Activated B cell treated with CpG ODN at 0.5 μM for 24 hours (primary cell): ENCODE results near the gene MYL10. TPM values are rescaled to one million over a fixed set of nuclear protein-coding genes. Genes with fewer than 3 reads are reported as not detected.

Experiments
- ATAC-seq: fragments of 200-7000 bp; cut with Tn5 transposase; one replicate; pipeline ENCODE4 v1.10.0; 2021; ENCODE audit warnings: low read depth, mild to moderate bottlenecking, moderate library complexity
- CTCF ChIA-PET: fragments of 350-600 bp; sonication (Branson Sonifier 250); formaldehyde crosslinking; loops from one replicate; lab custom pipeline; 2021; ENCODE audit warnings: antibody characterized with exemption; lab: Charles Lee
- POLR2A ChIA-PET: fragments of 350-600 bp; sonication (Branson Sonifier 250); formaldehyde crosslinking; loops from one replicate; lab custom pipeline; 2021; ENCODE audit warnings: antibody characterized with exemption; lab: Charles Lee
- DNase-seq: peaks from one replicate; pipeline ENCODE4 v3.0.0; 2022
- H3K27ac Mint-ChIP-seq: one replicate; pipeline ENCODE4 v1.8.0; 2020; ENCODE audit warnings: mixed read lengths
- H3K27me3 Mint-ChIP-seq: one replicate; pipeline ENCODE4 v1.8.0; 2021; ENCODE audit warnings: mixed read lengths
- H3K36me3 Mint-ChIP-seq: one replicate; pipeline ENCODE4 v1.8.0; 2021; ENCODE audit warnings: low read depth, mixed read lengths
- H3K4me1 Mint-ChIP-seq: one replicate; pipeline ENCODE4 v1.8.0; 2021; ENCODE audit warnings: mixed read lengths
- H3K4me3 Mint-ChIP-seq: one replicate; pipeline ENCODE4 v1.8.0; 2020; ENCODE audit warnings: mild to moderate bottlenecking, mixed read lengths
- H3K9me3 Mint-ChIP-seq: one replicate; pipeline ENCODE4 v1.8.0; 2020; ENCODE audit warnings: mixed read lengths
- CTCF ChIP-seq: fragments of 200-600 bp; IDR thresholded peaks from one replicate; pipeline ENCODE4 v1.8.0; 2022; ENCODE audit warnings: antibody characterized with exemption, mild to moderate bottlenecking
- intact Hi-C: fragments of 100-400 bp; cut with micrococcal nuclease; formaldehyde crosslinking; loops from one replicate; pipeline ENCODE4 v1.15.1; 2024
- total RNA-seq: library from RNA; stranded (reverse); gene quantifications from 2 replicates; pipeline ENCODE4 v1.2.3, GENCODE V29; 2022

MYL10 gene
- not detected in 2 replicates for total RNA-seq

GRCh38 chr7:101629171-101629570 is at the start of gene MYL10:
Gene MYL10, minus strand, starts transcription at chr7:101629296. Its CDS starts 178 bp downstream, at chr7:101629118.
- no peaks in the 10 kb centered on the region for H3K36me3 Mint-ChIP-seq
- ChIA-PET POLR2A (no interaction called here), CTCF (no interaction called here)
- H3K4me1 Mint-ChIP-seq = no peaks in the 10 kb centered on the region
- intact Hi-C loops = no loop called here
- peaks cover 6% of the 10 kb centered on the region for H3K9me3 Mint-ChIP-seq
- no peak for TF ChIP-seq CTCF
- DNase-seq (no peak), ATAC-seq (no peak)
- peaks cover 23% of the 10 kb centered on the region for H3K27me3 Mint-ChIP-seq
- H3K4me3 Mint-ChIP-seq = no peak within 1 kb of the TSS
- H3K27ac Mint-ChIP-seq = no peak within 1 kb of the TSS

- TF ChIP-seq CTCF = no peak
- intact Hi-C loops = no loop called here
- Mint-ChIP-seq H3K9me3 (no peaks in the 10 kb centered on the region), H3K27ac (no peak overlapping the region), H3K36me3 (no peaks in the 10 kb centered on the region), H3K4me3 (no peak overlapping the region), H3K27me3 (no peaks in the 10 kb centered on the region), H3K4me1 (no peaks in the 10 kb centered on the region)
- ATAC-seq (no peak), DNase-seq (no peak)
- POLR2A ChIA-PET = no interaction called here
- CTCF ChIA-PET = no interaction called here
These were observed 49.6 kb upstream of the MYL10 start for GRCh38 chr7:101678658-101679057.

GRCh38 chr7:101677797-101678479 is 48.8 kb upstream of the MYL10 start:
- intact Hi-C loops = no loop called here
- DNase-seq (no peak), ATAC-seq (no peak)
- no peaks in the 10 kb centered on the region for H3K27me3 Mint-ChIP-seq
- H3K4me1 Mint-ChIP-seq = no peaks in the 10 kb centered on the region
- no peak for TF ChIP-seq CTCF
- H3K36me3 Mint-ChIP-seq = no peaks in the 10 kb centered on the region
- H3K9me3 Mint-ChIP-seq = peaks cover 4% of the 10 kb centered on the region
- POLR2A ChIA-PET = no interaction called here
- no peak overlapping the region for H3K4me3 Mint-ChIP-seq
- CTCF ChIA-PET = no interaction called here
- no peak overlapping the region for H3K27ac Mint-ChIP-seq

GRCh38 chr7:101677391-101677790 is 48.3 kb upstream of the MYL10 start:
- no peak for ATAC-seq
- TF ChIP-seq CTCF = no peak
- ChIA-PET CTCF (no interaction called here), POLR2A (no interaction called here)
- Mint-ChIP-seq H3K27ac (no peak overlapping the region), H3K36me3 (no peaks in the 10 kb centered on the region), H3K4me3 (no peak overlapping the region), H3K27me3 (no peaks in the 10 kb centered on the region), H3K9me3 (peaks cover 4% of the 10 kb centered on the region), H3K4me1 (no peaks in the 10 kb centered on the region)
- DNase-seq = no peak
- intact Hi-C loops = no loop called here

- ATAC-seq (no peak), DNase-seq (no peak)
- Mint-ChIP-seq H3K27me3 (no peaks in the 10 kb centered on the region), H3K9me3 (peaks cover 4% of the 10 kb centered on the region), H3K4me3 (no peak overlapping the region), H3K4me1 (no peaks in the 10 kb centered on the region), H3K36me3 (no peaks in the 10 kb centered on the region), H3K27ac (no peak overlapping the region)
- intact Hi-C loops = no loop called here
- no peak for TF ChIP-seq CTCF
- ChIA-PET POLR2A (no interaction called here), CTCF (no interaction called here)
These were observed 47.9 kb upstream of the MYL10 start for GRCh38 chr7:101676956-101677355.
